Neural cell (in vitro differentiated cells): ENCODE data around the gene PDE6C.

ENCODE experiments used
- EP300 ChIP-seq: fragments of 450-650 bp; conservative IDR thresholded peaks from 2 replicates; pipeline ENCODE4 v1.6.1; 2014; ENCODE audit warnings: antibody characterized with exemption, mild to moderate bottlenecking, moderate library complexity; ENCODE audit not compliant: poor library complexity, severe bottlenecking
- EZH2 ChIP-seq: fragments of 200-600, 300-800 bp; shearing (Covaris generic), sonication (generic); IDR thresholded peaks from 2 replicates; pipeline ENCODE4 v1.6.1; 2014; ENCODE audit warnings: antibody characterized with exemption, low read length, borderline replicate concordance, mild to moderate bottlenecking; ENCODE audit not compliant: insufficient read depth, poor library complexity, severe bottlenecking
- MXI1 ChIP-seq: fragments of 450-650 bp; conservative IDR thresholded peaks from 2 replicates; pipeline ENCODE4 v1.6.1; 2014; ENCODE audit warnings: antibody characterized with exemption, mild to moderate bottlenecking; ENCODE audit not compliant: poor library complexity, severe bottlenecking
- POLR2AphosphoS5 ChIP-seq: IDR thresholded peaks from 2 replicates; pipeline ENCODE4 v1.6.1; 2012
- RAD21 ChIP-seq: fragments of 450-650 bp; conservative IDR thresholded peaks from 2 replicates; pipeline ENCODE4 v1.6.1; 2014; ENCODE audit warnings: antibody characterized with exemption, mild to moderate bottlenecking, moderate library complexity
- SMC3 ChIP-seq: fragments of 450-650 bp; conservative IDR thresholded peaks from 2 replicates; pipeline ENCODE4 v1.6.1; 2014; ENCODE audit warnings: antibody characterized with exemption, mild to moderate bottlenecking, moderate library complexity; ENCODE audit not compliant: poor library complexity
- TAF1 ChIP-seq: IDR thresholded peaks from 2 replicates; pipeline ENCODE4 v1.6.1; 2012; ENCODE audit warnings: low read depth
- TF ChIP-seq, protein P1 (sequence below): fragments of 450-650 bp; IDR thresholded peaks from 2 replicates; pipeline ENCODE4 v1.5.1; 2014; ENCODE audit warnings: antibody characterized with exemption, mild to moderate bottlenecking, moderate library complexity; ENCODE audit not compliant: poor library complexity, severe bottlenecking
- TF ChIP-seq, protein P2 (sequence below): IDR thresholded peaks from 2 replicates; pipeline ENCODE4 v1.6.1; 2012; ENCODE audit warnings: borderline replicate concordance

GRCh38 chr10:93712593-93712992 lies 100.3 kb downstream of the PDE6C start:
- TF ChIP-seq, protein P1, sequence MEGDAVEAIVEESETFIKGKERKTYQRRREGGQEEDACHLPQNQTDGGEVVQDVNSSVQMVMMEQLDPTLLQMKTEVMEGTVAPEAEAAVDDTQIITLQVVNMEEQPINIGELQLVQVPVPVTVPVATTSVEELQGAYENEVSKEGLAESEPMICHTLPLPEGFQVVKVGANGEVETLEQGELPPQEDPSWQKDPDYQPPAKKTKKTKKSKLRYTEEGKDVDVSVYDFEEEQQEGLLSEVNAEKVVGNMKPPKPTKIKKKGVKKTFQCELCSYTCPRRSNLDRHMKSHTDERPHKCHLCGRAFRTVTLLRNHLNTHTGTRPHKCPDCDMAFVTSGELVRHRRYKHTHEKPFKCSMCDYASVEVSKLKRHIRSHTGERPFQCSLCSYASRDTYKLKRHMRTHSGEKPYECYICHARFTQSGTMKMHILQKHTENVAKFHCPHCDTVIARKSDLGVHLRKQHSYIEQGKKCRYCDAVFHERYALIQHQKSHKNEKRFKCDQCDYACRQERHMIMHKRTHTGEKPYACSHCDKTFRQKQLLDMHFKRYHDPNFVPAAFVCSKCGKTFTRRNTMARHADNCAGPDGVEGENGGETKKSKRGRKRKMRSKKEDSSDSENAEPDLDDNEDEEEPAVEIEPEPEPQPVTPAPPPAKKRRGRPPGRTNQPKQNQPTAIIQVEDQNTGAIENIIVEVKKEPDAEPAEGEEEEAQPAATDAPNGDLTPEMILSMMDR: no peak
- TF ChIP-seq RAD21: no peak
- no peak for TF ChIP-seq TAF1
- no peak for TF ChIP-seq SMC3
- no peak for TF ChIP-seq POLR2AphosphoS5
- TF ChIP-seq, protein P2, sequence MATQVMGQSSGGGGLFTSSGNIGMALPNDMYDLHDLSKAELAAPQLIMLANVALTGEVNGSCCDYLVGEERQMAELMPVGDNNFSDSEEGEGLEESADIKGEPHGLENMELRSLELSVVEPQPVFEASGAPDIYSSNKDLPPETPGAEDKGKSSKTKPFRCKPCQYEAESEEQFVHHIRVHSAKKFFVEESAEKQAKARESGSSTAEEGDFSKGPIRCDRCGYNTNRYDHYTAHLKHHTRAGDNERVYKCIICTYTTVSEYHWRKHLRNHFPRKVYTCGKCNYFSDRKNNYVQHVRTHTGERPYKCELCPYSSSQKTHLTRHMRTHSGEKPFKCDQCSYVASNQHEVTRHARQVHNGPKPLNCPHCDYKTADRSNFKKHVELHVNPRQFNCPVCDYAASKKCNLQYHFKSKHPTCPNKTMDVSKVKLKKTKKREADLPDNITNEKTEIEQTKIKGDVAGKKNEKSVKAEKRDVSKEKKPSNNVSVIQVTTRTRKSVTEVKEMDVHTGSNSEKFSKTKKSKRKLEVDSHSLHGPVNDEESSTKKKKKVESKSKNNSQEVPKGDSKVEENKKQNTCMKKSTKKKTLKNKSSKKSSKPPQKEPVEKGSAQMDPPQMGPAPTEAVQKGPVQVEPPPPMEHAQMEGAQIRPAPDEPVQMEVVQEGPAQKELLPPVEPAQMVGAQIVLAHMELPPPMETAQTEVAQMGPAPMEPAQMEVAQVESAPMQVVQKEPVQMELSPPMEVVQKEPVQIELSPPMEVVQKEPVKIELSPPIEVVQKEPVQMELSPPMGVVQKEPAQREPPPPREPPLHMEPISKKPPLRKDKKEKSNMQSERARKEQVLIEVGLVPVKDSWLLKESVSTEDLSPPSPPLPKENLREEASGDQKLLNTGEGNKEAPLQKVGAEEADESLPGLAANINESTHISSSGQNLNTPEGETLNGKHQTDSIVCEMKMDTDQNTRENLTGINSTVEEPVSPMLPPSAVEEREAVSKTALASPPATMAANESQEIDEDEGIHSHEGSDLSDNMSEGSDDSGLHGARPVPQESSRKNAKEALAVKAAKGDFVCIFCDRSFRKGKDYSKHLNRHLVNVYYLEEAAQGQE: no peak
- TF ChIP-seq MXI1: no peak
- TF ChIP-seq EZH2: no peak
- TF ChIP-seq EP300: no peak
